Measurements from ENCODE around the gene LYPD4.

Gene LYPD4

DNA sequence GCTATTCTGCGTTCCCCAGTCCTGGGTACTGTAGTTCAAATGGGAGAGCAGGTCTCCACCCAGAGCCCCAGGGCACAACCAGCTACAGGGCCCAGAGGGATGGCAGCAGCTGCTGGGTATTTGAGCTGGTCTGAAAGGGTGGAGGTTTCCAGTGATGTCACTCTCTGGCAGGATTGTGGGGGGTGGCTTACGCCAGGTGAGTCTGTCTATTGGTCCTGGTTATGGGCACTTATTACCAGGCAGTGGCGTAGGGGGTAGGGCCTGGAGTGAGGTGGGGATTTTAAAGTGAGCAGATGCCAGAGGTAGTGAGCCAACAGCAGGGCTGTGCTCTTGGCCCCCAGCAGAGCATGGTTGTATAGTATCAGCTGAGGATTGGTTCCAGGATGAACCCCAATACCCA lies 21.8 kb upstream of the LYPD4 start:
- no peak for DNase-seq (ENCODE audit: low read depth)
- H3K4me3 ChIP-seq (ENCODE audit: low read length), result no peak overlapping the region
- TF ChIP-seq CTCF (IDR thresholded peaks at IDR 0.05; ENCODE audit: insufficient read depth, low read depth, low read length, missing control alignments), result no peak

DNA sequence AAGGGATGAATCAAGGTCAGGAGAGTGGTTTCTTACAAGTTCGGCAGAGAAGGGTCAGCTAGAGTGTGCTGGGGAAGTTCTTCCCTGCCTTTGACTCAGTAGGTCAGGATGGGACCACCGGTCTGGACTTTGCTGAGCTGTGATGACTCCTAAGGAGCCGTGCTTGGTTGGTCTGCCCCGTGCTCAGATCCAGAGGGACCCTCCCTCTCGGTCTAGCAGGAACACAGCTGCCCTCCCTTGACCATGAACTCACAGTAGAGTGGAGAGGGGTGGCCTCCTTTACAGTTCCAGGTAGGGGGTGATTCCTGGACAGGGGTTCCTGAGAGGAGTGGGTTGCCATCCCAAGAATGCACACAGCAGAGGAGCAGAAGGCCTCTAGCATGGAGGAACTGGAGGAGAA lies 19.9 kb upstream of the LYPD4 start:
- TF ChIP-seq CTCF (IDR thresholded peaks at IDR 0.05; ENCODE audit: insufficient read depth, low read depth, low read length, missing control alignments), result no peak
- no peak for DNase-seq (ENCODE audit: low read depth)
- no peak overlapping the region for H3K4me3 ChIP-seq (ENCODE audit: low read length)

- peak overlapping the region; percentile 1 for H3K4me3 ChIP-seq (ENCODE audit: low read length)
- TF ChIP-seq CTCF (IDR thresholded peaks at IDR 0.05; ENCODE audit: insufficient read depth, low read depth, low read length, missing control alignments), result no peak
- no peak for DNase-seq (ENCODE audit: low read depth)
These were observed 18.9 kb upstream of the LYPD4 start for GRCh38 chr19:41863209-41863931.

DNA sequence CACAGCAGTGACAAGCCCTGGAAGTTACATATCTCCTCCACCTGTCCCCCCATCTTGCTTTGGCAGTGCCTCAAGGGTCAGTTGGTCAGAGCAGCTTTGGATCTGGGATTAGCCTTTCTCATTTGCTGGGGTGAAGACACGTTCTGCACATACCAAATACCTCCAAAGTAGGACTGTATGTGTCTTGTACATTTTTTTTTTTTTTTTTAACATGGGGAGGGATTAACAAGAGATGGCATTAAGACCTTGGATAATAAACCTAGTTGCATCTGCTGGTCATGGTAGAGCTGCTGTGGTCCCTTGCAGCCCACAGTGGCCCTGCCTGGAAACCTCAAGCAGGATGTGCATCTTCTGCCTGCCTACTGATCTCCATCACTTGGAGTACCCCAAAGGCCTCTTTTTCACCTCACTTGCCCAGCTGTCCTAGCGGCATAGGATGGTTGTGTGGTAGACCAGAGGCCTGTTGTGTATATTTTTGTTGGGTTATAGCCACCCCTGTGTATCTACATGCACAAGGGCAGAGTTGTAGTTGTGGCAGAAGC lies 18.0 kb upstream of the LYPD4 start:
- DNase-seq (ENCODE audit: low read depth), result no peak
- peak overlapping the region; percentile 94 for H3K4me3 ChIP-seq (ENCODE audit: low read length)
- no peak for TF ChIP-seq CTCF (IDR thresholded peaks at IDR 0.05; ENCODE audit: insufficient read depth, low read depth, low read length, missing control alignments)

DNA sequence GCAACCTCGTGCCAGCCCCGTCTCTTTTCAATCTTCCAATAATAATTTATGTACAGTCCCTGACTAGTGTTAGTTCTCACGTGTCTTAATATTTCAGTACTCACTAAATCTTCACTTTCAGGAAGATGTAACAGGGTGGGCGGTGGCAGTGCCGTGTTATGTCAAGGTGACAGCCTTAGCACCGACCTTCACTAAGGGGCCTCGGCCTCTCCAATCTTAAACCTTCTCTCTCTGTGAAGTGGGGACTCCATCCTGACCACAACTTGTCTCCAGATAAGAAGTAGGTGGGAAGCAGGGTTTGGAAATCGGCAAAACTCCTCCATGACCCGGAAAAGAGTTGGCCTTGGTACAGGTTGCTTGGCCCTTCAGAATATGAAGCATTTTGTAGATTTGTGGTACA lies 17.4 kb upstream of the LYPD4 start:
- no peak for TF ChIP-seq CTCF (IDR thresholded peaks at IDR 0.05; ENCODE audit: insufficient read depth, low read depth, low read length, missing control alignments)
- H3K4me3 ChIP-seq (ENCODE audit: low read length), result peak overlapping the region; percentile 94
- DNase-seq (ENCODE audit: low read depth), result no peak

- H3K4me3 ChIP-seq (ENCODE audit: low read length), result peak overlapping the region; percentile 94
- peak; percentile 13 for DNase-seq (ENCODE audit: low read depth)
- no peak for TF ChIP-seq CTCF (IDR thresholded peaks at IDR 0.05; ENCODE audit: insufficient read depth, low read depth, low read length, missing control alignments)
These were observed 16.8 kb upstream of the LYPD4 start for GRCh38 chr19:41861116-41861768.
